ENCODE data around the gene TECPR1.

TECPR1 gene

DNA sequence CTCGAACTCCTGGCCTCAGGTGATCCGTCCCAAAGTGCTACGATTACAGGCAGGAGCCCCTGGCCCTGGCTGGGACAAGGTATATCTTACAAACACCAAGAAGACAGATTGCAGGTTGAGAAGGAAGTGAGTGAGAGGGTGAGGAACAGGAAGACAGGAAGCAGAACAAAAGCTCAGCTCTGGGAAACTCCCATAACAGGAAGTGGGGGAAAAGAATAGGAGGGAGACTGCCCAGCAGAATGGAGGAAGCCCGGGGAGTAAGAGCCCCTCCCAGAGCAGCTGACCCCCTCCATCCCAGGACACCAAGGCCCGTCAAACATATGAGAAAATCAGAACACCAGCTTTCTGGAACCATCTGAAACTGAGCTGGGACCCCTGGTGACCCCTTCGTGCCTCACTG is 2.9 kb downstream of the TECPR1 start:
- no peak for DNase-seq (ENCODE audit: low spot score)

DNA sequence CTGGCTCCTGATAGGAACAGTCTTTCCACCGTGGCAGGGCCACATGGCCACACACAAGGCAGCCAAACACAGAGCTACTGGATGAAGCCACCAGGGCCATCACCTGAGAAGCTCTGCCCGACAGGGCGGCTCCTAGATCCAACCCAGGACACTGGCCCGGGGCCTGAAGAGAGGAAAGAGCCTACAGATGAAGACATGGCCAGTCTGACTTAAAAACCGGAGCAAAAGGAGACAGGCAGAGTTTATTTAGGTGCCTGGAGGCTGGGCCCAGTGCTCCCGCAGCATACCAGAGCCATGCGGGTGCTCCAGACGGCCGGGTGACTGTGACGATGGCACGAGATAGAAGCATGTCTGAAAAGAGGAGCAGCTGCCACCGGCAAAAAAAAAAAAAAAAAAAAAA is 3.9 kb downstream of the TECPR1 start:
- DNase-seq (ENCODE audit: low spot score): no peak

DNA sequence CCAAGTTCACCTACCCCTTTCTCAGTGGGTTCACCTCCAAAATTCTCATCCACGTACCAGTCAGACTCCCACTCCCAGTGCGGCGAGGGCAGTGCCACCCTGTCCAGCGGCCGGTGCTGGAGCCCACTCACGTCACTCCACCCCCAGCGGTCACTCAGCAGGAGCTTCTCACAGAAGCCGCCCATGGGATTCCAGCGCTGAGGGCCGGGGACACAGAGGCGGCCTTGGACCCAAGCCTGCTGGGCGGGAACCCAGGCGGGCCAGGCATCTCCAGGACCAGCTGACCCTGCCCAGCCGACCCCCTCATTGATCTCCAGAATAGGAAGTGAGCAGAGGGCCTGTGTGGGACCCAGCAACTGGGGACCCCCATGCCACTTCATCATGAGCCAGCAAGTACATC is 7.2 kb downstream of the TECPR1 start:
- no peak for DNase-seq (ENCODE audit: low spot score)

DNA sequence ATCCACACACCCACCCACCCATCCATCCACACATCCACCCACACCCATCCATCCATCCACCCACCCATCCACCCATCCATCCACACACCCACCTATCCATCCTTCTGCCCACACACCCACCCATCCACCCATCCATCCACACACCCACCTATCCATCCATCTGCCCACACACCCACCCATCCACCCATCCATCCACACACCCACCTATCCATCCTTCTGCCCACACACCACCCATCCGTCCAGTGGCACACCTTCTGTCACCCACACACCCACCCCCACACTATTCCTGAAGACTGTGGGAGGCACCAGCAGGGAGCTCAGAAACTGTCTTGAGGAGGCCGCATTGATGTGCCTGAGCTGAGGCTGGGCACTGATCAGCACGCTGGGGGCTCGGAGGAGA is 9.1 kb downstream of the TECPR1 start:
- DNase-seq (ENCODE audit: low spot score): no peak

DNA sequence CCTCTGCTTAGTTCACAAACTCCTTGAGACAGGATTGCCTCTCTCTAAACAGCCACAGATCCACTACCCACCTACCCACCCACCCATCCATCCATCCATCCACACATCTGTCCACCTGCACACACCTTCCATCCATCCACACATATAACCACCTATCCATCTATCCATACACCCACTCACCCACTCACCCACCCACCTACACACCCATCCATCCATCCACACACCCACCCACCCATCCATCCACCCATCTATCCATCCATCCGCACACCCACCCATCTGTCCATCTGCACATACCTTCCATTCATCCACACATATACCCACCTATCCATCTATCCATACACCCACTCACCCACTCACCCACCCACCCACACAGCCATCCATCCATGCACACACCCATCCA is 9.7 kb downstream of the TECPR1 start:
- no peak for DNase-seq (ENCODE audit: low spot score)

DNA sequence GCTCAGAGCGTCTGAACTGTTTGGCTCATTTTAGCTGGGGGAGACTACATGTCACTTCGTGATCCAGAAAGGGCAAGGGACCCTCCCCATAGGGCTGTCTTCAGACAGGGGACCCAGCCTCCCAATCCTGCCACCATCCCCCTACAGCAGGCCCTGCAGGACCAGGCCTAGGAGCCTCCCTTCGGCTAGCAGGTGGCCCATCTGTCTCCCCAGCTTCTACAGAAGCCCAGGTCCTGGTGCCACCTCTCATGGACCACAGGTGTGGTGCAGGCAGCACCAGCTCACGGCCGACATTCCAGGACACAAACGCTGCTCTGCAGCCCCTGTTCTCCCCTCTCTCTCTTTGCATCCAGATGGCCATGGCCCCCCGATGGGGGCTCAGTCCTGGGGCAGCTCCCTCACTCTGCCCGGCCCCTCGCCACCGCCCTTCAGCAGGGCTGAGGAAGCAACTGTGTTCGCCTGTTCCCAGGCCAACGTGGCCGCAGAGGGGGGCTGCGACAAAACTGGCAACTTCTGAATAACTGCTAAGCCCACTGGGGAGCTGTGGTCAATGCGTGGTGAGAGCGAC is 10.3 kb downstream of the TECPR1 start:
- no peak for DNase-seq (ENCODE audit: low spot score)

DNA sequence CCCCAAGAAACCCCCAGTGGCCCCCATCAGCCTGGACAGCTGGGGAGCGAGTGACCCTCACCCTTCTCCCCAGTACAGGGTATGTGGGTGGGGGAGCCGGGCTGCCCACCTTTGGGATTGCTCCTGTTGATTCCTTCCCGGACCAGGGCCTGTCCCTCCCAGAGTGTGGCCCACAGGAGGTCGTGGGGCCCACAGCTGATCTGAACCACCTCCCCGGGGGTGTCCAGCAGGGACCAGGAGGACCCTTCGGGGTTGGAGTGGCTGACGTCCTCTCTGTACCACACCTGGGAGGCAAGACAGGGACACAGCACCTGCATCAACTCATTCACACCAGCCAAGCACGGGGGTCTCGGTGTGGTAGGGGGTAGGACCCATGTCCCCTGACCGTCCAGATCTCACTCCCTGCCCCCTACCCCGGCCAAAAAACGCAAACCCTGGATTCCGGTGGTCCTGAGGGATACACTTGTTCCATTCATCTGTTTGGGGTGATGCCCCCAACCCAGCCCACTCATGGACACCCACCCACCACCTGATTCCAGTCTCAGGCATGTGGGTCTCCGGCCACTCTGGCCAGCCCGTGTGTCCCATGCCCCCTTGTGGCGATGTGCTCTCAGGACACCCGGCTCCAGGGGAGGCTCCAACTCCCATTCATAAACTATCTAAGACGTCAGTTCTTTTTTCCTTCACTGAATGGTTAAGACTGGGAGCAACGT is 10.9 kb downstream of the TECPR1 start:
- DNase-seq (ENCODE audit: low spot score): peak; percentile 97

DNA sequence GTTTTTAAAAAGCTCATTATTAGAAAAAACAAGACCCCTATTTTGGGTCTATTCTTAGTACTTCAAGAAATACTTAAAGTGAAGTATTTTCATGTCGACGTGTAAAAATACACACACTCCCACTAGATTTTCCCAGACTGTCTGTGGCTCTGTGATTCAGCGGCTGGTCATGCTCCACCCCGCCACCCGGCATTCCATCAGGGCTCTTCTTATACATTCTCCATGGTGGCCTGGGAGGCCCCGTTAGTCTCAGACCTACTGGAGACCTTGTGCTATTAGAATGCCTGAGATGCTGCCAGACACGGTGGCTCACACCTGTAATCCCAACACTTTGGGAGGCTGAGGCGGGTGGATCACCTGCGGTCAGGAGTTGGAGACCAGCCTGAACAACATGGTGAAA is 13.1 kb downstream of the TECPR1 start:
- no peak for DNase-seq (ENCODE audit: low spot score)

DNA sequence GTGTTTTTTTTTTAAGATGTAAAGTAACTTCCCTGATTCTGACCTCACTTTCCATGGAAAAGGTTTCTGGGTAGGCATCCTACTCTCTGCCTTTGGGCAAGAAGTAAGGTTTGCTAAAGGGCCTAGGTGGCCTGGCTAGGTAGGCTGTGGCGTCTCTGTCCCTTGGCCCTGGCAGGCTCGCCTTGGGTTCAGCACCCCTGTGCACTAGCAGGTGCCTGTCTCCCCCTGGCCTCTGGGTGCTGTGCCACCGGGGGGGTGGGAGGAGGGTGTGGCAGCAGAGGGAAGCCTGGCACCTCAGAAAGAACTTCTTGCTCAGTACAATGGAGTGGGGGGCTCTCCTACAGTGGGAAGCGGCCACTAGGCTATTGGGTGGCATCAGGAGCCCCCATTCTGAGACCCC is 14.0 kb downstream of the TECPR1 start:
- no peak for DNase-seq (ENCODE audit: low spot score)

DNA sequence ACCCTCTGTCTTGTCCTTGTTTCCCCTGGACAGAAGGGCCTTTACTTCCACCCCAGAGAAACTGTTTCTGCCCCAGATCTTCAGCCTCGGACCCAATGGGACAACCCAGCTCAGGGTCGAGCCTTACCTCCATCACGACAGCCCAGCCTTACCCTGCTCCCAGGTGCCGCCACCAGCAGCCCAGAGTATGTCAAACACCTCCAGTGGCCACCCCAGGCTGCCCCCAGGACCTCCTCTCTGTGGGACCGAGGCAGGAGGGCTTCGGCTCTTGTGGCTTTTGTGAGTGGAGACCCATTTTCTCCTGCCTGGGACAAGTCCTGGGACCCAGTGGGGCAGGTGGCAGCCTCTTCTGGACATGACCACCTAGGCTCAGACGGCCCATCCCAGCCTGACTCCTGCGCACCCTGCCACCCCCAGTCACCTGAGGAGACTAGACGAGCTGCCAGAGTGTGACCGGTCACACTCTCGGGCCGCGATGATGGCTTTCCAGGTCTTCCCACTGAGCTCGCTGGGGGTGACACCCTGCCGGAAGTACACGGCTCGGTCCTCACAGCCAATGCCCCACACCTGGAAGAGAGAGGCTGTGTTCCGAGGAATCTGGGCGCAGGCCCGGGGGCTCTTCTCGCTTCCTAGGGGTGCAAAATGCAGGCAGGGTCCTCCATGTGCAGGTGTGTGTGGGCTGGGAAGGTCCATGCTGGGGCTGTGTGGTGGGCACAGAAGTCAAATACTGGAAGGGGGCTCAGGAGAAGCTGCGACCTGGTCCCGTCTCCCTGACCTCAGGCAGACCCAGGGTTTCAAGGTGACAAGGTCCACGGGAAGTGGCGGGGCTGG is 15.5 kb downstream of the TECPR1 start:
- DNase-seq (ENCODE audit: low spot score): no peak

DNA sequence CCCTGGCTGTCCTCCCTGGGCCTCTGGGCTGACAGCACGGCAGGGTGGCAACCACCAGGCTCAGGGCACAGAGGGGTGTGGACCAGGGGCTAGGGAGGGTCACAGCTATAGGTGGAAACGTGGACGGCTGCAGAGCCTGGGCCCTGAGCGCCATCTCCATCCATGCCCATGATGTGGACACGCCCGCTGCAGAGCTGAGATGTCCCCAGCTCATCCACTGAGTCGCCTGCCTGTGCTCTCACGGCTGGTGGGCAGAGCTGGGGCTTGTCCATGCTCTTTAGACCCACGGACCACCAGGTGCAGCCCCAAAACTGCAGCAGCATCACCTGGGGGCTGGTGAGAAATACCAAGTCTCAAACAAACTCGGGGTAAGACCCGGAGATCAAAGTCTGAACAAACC is 16.1 kb downstream of the TECPR1 start:
- no peak for DNase-seq (ENCODE audit: low spot score)

DNA sequence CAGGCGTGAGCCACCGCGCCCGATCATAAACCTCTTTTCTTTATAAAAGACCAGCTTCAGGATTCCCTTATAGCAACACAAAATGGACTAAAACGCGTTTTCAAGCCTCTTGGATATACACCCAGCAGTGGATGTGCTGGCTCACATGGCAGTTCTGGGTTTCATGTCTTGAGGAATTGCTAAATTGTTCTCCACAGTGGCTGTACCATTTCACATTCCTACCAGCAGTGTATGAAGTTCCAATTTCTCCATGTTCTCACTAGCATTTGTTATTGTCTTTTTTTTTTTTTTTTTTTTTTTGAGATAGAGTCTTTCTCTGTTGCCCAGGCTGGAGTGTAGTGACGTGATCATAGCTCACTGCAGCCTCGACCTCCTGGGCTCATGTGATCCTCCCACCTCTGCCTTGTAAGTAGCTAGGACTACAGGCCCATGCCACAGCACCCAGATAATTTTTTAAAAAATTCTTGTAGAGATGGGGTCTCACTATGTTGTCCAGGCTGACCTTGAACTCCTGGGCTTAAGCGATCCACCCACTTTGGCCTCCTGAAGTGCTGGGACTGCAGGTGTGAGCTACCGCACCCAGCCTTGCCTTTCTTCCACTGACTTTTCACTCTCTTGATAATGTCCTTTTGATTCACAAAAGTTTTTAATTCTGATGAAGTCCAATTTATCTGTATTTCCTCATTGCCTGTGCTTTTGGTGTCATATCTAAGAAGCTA is 17.4 kb downstream of the TECPR1 start:
- DNase-seq (ENCODE audit: low spot score): no peak

DNA sequence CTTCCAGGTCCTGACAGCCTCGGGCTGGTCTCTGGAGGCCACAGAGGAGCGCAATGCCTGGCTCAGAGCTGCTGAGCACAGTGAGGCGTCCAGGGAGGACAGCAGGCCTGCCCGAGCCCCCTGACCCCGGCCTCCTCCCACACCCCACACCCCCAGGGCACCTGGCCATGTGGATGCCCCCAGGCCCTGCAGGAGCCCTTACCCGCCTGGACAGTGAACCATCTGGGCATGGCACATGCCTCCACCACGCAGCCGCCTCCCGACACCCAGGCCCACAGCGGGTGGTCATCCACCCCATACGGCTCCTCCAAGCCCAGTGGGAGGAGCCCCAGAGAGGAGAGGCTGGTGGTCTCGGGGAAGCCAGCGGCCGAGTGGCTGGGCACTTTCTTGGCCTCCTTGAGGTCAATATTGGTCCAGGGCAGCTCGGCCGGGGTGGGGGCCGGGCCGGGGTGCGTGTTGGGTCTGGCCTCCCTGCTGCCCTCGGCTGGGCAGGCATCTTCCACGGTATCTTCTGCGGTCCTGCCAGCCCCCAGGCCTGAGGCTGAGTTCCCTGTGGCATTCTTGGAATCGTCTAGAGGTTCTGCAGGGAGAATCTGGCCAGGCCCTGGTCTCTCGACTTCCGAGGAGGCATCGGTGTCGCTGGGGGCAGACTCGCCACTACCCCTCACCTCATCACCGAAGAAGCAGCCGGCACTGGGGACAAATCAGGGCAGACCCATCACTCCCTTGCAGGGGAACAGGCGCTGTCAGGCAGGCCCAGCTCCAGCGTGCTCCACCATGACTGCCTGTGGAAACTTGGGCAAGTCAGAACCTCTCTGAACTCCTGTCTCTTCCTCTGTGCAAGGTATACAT is 18.6 kb downstream of the TECPR1 start:
- no peak for DNase-seq (ENCODE audit: low spot score)

DNA sequence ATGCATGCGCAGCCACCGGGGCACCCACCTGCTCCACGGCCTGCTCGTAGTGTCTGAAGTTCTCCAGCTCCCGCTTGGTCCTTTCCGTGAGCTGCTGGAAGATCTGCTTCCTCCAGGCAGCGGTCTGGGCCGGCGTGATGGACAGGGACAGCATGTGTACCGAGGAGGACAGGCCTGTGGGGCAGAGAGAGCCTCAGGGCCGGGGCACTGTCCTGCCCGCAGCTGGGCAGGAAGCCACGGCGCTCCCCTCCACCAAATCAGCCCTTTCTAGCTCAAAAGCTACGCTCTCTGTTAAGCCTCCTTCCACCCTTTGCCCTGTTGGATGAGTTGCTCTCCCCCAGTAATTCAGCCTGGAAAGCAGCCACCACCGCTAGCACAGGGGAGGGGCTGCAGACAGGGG is 19.2 kb downstream of the TECPR1 start:
- no peak for DNase-seq (ENCODE audit: low spot score)

DNA sequence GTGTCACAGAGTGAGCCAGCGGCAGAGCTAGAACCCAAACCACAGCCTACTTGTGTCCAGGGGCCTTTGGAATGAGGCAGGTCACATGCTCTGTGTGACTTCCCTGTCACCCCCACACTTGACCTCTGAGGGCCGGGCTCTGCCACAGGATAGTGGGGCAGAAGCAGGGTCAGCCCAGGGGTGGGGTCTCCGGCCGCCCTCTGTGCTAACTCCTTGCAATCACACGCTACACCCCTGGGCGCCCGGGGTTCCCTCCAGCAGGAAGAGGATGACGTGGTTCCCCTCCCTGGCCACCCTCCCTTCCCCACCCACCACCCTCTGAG is 19.8 kb downstream of the TECPR1 start:
- DNase-seq (ENCODE audit: low spot score): no peak

DNA sequence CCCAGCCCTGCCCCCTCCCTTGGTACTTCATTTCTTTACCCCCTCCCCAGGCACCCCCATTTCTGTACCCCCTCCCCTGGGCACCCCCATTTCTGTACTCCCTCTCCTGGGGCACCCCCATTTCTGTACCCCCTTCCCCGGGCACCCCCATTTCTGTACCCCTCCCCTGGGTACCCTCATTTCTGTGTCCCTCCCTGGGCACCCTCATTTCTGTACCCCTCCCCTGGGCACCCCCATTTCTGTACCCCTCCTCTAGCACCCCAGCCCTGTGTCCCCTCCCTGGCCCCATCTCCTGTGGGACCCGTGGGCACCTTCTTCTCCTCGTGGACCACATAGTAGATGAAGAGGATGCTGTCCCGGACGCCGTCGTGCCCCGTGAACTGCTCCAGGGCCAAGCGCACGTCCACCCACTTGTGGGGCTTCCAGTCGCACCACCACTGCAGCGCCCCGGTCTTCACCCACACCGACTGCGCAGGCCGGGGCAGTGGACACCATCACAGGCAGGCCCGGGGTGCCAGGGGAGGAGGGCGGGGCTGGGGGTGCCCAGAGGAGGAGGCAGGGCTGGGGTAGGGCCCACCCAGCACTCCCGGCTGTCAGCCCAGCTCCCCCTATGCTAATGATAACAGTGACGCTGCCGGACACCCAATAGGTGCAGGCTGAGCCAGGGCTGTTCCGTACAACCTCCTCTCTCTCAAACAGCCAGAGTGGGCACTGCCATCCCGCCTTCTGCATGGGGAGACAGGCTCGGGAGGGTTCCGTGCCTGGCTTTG is 20.4 kb downstream of the TECPR1 start:
- DNase-seq (ENCODE audit: low spot score): no peak

DNA sequence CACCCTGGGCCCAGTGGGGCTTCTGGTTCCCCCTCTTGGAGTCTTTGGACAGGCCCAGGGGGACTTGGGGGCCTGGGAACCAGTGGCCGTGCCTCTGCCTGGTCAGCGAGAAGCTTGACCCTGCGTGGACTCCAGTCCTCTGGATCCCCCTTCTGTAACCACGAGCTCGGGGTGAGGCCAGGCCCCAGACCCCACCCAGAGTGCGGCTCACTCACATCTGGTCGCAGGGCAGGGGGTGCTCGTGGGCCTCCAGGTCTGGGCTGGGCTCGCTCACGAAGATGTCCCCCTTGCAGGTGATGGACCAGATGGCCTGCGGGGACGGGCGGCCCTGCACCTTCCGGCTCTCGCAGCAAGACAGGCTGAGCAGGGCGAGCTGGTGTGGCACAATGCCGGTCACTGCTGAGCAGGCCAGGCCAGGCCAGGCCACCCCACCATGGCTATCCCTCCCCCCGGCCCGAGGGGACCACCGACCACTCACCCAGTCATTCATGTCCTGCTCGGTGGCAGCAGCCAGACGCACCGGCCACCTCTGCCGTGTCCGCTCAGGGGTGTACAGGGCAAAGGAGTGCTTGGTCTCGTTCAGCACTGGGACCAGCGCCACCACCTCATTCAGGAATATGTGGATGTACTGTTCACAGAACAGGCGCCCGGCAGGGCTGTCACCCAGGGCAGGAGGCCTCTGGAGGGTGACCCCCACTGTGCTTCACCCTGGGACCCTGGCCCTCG is 21.1 kb downstream of the TECPR1 start:
- no peak for DNase-seq (ENCODE audit: low spot score)

DNA sequence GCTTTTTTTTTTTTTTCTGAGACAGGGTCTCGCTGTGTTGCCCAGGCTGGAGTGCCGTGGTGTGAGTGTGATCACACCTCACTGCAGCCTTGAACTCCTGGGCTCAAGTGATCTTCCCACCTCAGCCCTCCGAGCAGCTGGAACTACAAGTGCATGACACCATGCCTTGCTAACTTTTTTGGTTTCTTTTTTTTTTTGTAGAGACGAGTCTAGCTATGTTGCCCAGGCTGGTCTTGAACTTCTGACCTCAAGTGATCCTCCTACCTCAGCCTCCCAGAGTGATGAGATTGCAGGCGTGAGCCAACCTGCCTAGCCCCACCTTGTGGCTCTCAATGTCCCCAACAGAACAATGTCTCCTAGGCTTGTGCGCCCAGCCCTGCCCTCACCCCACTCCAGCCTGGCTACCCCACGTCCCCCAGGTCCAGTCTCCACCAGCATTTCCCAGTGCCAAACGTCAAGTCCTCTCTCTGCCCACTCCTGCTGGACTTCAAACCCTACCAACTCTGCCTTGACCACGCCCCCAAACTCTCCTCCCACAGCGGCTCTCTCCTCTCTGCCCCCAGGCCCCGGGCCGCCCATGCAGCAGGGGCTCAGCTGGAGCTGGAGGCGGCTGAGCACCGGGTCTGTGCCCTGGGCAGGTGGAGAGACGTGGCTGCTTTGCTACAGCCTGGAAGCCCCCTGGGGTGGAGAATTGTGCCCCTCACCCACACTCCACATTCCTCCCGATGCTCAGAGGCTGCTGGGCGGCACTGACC is 21.9 kb downstream of the TECPR1 start:
- no peak for DNase-seq (ENCODE audit: low spot score)

DNA sequence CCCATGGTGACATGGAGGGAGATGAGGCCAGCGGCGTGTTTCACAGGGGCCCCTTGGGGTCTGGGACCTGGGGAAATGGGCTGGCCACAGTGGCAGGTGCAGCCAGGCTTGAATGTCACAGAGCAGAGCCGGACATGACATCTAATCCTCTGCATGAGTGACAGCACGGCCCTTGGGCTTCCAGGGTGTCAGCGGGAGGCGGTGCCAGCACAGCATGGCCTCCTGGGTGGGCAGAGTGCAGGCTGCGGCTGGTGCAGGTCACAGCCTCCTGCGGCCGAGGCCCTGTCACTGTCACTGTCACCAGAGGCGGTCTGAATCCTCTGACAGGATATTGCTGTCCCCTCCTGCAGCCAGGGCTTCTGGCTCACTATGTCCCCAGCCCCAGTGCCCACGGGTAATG is 22.6 kb downstream of the TECPR1 start:
- DNase-seq (ENCODE audit: low spot score): no peak

DNA sequence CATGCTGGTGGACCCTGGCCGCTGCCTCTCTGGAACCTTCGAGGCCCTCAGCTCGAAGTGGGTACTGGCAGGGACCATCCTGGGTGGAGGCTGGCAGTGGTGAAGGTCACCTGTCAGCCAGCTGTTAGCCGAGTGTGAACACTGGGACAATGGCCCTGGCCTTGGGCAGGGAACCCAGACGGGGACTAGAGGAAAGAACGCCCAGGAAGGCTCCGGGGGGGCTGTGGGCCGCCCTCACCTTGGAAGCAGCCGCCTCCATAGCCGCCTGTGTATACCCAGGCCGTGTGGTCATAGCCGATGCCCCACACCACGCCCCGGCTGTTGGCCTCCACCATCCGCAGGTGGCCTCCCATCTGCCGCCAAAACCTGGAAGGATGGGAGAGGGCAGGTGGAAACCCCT is 23.2 kb downstream of the TECPR1 start:
- no peak for DNase-seq (ENCODE audit: low spot score)
